NCI-H1417 (cell line): ENCODE data around the gene CCDC74A.
"Not testable (repeated sequence)": the region's sequence is repeated elsewhere in the genome, so short reads cannot be mapped to it uniquely, and the experiment has no call there.

Experiments
- DNase-seq, 3 experiments: peaks; one replicate each; lab custom pipeline; 2025; lab: John Stamatoyannopoulos, UW

CCDC74A gene

DNA sequence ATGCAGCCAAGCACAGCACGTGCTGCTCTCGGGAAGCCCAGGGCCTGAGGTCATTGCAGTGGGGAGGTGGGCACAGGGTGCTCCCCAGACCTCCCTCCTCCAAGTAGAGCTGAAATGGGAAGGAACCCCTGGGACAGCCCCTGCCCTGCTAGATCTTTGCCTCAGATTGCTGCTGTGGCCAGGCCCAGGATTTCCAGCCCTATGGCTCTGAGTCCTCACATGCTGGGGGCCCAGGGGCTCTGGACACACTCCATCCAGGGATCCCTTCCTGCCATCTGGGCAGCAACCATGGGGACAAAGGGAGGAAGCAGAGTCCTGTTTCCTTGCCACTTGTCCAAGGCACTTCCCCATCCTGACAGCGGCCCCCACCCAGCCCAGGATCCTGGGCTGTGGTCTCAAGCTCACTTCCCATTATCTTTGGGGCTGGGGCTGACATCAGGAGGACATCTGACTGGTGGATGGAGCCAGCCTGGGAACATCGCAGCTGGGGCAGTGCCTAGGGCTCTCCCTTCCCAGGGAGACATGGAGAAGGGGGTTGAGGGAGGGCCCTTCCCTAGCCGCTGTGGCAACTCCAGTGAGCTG, 2.3 kb downstream of the CCDC74A start:
- not testable (repeated sequence) for DNase-seq

- DNase-seq = not testable (repeated sequence)
Measured at GRCh38 chr2:131530626-131531344, 3.1 kb downstream of the CCDC74A start.

DNA sequence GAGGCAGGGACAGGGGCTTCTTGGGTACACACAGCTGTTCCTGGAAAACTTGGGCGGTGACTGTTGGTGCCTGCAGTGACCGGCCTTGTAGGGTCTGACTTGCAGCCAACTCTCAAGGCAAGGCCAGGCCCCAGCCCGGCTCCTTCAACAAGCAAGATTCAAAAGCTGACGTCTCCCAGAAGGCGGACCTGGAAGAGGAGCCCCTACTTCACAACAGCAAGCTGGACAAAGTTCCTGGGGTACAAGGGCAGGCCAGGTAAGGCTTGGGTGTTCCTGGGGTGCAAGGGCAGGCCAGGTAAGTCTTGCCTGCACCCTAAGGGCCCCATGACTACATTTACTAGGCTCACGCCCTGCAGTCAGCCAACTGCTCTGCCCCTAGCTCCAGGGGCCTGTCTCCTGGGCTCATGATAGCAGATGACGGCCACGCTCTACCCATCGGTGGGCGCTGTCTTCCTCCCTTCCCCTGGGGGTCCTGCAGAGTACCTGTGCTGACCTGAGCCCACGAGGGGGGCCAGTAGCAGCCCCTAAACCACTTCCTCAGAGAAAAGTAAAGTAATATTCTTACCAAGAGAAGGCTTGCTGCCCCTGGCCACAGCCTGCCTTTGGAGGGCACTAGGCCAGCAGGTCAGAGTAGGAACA, 4.0 kb downstream of the CCDC74A start:
- DNase-seq = not testable (repeated sequence)

GRCh38 chr2:131532723-131533608, 5.3 kb downstream of the CCDC74A start:
- DNase-seq = not testable (repeated sequence)

GRCh38 chr2:131533609-131534316, 6.1 kb downstream of the CCDC74A start:
- not testable (repeated sequence) for DNase-seq

DNA sequence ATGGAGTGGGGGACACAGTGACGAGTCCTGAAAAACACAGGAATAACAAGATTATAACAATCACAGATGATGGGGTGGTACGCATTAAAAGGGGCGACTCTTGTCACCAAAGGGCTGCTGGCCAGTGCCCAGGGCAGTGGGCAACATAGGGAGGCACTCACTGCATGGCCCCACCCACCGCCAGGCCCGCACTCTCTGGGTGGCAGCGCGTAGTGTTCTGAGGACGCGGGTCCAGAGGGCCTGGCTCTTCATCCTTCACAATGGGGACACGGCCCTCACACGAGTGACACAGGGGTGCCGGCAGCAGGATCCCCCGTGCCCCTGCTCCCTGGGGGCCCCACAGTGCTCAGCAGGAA, 6.6 kb downstream of the CCDC74A start:
- not testable (repeated sequence) for DNase-seq

DNA sequence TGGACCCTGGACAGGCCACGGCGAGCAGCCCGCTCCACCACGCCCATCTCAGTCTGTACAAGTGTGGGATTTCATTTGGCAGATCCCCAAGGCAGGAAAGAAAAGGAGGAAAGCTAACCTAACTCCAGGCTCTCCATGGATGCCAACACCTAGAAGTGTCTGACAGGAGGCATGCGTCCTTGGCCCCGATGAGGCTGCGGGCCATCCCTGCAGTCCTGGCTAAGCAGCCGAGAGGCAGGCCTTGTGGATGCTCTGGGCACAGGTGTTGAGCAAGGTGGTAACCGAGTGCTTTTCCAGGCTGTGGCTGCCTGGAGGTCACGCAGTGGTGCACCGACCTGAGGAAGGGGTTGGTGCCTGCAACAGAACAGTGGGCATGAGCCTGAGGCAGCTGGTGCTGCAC, 7.3 kb downstream of the CCDC74A start:
- DNase-seq = not testable (repeated sequence)

- no peak for DNase-seq
Measured at GRCh38 chr2:131535526-131535925, 7.8 kb downstream of the CCDC74A start.

DNA sequence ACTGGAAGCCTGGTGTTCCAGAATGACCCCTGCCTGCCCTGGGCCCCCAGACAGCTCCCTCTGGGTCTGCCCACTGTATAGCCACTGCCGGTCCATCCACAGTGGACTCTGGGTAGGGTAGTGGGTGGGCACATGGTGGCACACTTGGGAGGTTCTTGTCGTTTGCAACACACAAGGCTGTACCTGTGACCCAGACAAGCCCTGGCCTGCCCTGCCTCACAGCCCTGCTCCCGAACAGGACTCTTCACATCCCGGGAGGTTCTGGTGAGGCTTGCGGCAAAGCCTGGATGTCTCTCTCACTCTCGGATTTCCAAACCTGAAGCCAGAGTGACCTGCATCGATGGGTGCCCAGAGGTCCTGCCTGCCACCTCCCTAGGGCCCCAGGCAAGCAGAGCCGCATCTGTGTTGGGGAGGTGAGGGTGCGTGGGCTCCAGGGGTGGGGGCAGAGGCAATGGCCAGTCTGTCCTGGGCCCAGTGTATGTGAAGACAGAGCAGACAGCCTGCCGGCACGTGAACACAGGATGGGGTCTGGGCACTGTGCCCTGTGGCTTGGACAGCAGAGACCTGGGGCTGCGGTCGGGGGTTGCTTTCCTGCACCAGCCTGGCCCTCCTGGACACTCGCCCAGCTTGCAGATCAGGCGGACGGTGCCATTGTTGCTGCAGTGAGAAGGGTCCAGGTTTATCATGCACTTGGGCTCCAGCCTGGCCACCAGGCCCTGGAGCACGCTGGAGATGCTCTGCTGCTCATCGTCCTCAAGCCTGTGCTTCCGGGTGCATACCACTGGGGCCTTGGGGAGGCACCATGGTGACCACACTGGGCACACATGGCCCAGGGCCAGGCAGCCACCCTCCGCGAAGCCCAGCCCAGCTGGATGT, 8.5 kb downstream of the CCDC74A start:
- not testable (repeated sequence) for DNase-seq

DNA sequence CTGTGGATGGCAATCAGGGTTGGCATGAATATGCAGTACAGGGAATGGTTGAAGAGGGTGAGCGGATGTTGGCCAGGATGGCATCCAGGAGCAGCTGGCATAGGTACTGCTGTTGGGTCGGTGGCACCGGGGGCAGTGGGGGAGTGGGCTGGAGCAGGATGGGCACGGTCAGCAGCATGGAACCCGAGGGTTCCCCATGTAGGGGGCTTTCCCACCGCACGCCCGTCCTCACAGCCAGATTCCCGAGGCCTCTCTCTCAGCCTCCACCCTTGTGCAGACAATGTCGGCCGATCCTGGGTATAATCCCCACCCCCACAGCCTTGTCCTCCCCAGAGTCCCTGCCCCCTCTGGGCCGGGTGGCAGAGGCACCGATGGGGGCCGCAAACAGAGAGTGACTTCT, 9.2 kb downstream of the CCDC74A start:
- DNase-seq = not testable (repeated sequence)

- DNase-seq = not testable (repeated sequence)
Measured at GRCh38 chr2:131538856-131539255, 11.2 kb downstream of the CCDC74A start.

GRCh38 chr2:131542438-131543384, 15.0 kb downstream of the CCDC74A start:
- no peak for DNase-seq

DNA sequence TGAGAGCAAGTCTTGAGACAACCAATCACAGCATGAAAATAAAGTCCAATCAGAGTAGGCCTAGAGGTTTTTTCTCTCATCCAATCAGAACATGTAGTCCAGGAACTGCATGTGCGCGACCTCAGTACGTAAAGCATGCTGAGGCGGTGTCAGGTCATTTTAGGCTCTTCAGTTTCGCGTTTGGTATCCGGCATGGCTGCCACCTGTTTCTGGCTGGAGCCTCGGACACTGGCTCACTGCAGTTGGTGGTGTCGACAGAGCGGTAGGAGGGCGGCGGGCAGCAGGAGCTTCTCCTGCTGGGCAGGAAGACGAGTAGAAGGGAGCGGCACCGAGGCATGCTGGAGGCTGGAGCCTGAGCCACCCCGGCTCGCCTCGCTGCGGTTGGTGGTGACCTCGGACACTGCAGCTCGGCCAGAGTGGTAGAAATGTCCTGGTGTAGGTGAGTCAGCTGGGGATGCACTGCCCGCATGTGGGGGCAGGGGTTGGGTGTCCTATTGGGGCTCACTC, 15.8 kb downstream of the CCDC74A start:
- no peak for DNase-seq

- not testable (repeated sequence) for DNase-seq
Measured at GRCh38 chr2:131544006-131544812, 16.5 kb downstream of the CCDC74A start.

DNA sequence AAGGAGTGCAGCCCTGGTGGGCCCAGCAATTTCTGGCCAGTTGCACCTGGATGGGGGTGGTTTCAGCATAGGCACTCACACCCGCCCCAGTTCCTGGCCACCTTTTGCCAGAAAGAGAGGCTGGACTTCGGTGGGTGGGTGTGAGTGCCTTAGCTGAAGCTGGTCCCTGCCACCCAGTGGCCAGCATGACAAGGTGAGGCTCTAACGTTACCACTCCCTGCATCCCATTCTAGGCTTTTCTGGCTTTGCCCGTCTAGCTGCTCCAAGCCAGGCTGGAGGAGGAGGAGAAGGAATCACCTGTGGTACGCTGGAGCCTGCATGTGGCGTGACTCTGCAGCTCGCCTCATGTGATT, 17.1 kb downstream of the CCDC74A start:
- not testable (repeated sequence) for DNase-seq

DNA sequence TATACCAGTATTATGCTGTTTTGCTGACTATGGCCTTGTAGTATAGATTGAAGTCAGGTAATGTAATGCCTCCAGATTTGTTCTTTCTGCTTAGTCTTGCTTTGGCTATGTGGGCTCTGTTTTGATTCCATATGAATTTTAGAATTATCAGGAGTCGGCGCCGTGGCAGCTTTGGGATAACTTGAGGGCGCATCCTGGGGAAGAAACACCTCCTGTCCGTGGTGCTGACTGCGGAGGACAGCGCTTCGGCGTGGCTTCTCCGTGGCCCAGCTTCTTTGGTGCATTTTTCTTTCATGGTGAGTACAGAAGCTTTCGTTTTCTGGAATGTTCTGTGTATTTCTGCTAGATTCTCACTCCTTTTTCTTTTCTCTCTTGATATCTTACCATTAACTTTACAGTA, 25.2 kb downstream of the CCDC74A start:
- no peak for DNase-seq

DNA sequence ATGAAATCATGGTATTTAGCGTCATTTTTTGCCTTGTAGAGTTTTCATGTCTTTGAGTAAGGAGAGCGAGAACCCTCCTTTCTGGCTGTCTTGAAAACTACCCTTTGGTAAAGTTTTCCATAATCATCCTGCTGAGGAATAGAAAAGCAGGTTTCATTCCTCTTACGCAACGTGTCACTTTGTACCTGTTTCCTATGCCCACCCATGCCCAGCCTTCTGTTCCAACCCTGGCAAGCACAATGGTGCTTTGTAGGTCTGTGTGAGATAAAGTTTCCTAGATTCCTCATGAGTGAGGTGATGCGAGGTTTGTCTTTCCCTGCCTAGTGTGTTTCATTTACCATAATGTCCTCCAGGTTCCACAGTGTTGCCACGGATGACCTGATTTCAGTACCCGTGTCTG, 29.3 kb downstream of the CCDC74A start:
- no peak for DNase-seq

GRCh38 chr2:131557558-131558321, 30.1 kb downstream of the CCDC74A start:
- no peak for DNase-seq
